HG03571 (cell line): ENCODE measurements around the gene SPATS1.

Experiments used
- ATAC-seq: cut with Tn5 transposase; IDR thresholded peaks from one replicate; pipeline ENCODE4 v1.9.1; 2021; ENCODE audit not compliant: unreplicated experiment

The SPATS1 gene

GRCh38 chr6:44386364-44386928 lies 44.0 kb downstream of the SPATS1 start:
- ATAC-seq = no peak

GRCh38 chr6:44386929-44387345 lies 44.5 kb downstream of the SPATS1 start:
- ATAC-seq = peak; percentile 2

- ATAC-seq = peak; percentile 90
Measured at GRCh38 chr6:44387346-44388134, 45.1 kb downstream of the SPATS1 start, which contains the start of gene CDC5L. Gene CDC5L (plus strand): TSS chr6:44387706. CDS start chr6:44387824, 118 bp downstream.

GRCh38 chr6:44388135-44388487 lies 45.7 kb downstream of the SPATS1 start:
- ATAC-seq = peak; percentile 12

- no peak for ATAC-seq
Measured at GRCh38 chr6:44388887-44389286, 46.4 kb downstream of the SPATS1 start.

- no peak for ATAC-seq
Measured at GRCh38 chr6:44390158-44390683, 47.8 kb downstream of the SPATS1 start.
